Activated CD4-positive, CD25-positive, alpha-beta regulatory T cell (primary cell): ENCODE measurements around the gene RNF138.
"Not testable (repeated sequence)": the region's sequence is repeated elsewhere in the genome, so short reads cannot be mapped to it uniquely, and the experiment has no call there.

Source experiments
- DNase-seq, 4 experiments: peaks; one replicate each; lab custom pipeline; 2025; lab: John Stamatoyannopoulos, UW

Gene RNF138

DNA sequence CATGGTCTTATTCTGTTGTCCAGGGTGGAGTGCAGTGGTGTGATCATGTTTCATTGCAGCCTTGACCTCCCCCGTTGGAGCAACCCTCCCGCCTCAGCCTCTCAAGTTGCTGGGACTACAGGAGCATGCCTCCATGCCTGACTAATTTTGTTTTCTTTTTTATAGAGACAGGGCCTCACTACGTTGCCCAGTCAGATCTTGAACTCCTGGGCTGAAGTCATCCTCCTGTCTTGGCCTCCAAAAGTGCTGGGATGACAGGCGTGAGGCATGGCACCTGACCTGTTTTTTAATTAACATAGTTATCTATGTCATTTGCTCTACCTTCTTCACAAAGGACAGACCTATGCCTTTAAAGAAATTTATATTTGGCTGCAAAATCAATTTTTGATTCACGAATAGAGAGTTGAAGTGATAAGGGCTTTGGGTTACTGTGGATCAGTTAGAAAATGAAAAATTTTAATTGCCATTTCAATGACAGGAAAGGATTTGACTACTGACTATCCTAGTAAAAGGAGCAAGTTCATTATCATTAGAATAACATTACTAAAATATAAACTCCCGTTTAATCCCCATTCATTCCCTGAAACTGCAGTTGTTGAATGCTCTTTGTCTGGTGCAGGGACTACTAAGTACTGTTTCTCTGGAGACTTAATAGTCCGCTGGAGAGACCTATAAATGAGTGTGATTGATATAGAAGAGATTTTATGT lies 3.7 kb downstream of the RNF138 start:
- no peak for DNase-seq

DNA sequence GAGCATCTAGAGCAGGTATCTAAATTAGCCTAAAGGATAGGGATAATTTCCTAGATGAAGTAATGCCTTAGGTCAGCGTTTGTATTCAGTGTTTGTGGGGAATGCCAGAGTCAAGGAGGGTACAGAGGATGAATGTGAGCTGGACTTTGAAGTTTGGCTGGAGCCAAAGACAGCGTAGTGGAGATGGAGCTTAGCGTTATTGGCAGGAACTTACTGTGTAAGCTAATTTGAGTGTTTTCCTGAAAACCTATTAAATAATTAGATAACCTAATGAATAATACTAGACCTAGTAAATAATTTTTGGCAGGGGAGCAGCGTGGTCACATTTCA lies 4.2 kb downstream of the RNF138 start:
- DNase-seq: no peak

DNA sequence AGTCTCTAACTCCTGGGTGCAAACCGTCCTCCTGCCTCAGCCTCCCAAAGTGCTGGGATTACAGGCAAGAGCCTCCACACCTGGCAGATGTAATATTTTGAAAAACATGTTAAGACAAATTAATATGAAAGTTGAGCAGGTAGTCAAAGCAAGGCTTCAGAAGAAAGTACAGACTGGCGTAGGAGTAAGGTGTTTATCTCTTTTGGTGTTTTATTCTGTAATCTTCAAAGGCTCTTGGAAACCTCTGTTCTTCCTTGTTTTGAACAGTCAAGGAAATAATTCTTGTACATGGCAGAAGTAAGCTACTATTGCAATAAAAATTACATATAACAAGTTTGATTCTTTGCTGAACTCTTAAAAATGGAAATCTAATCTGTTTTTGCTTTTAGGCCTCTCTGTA lies 5.3 kb downstream of the RNF138 start:
- no peak for DNase-seq

DNA sequence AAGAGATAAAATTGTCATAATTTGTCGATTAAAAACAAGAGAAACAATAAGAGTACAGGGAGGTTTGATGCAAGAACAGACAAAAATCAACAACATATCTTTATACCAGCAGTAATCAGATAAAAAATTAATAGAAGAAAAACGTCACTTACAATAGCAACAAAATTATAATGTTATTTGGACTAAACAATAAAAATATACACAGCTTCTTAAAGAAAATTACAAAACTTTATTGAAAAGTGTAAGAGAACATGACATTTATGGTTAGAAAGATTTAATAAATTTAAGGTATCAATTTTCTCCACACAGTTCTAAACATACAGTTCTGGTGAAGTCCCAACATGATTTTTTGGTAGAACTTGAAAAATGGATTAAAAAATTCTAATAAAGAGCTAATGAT lies 12.8 kb downstream of the RNF138 start:
- DNase-seq: no peak

DNA sequence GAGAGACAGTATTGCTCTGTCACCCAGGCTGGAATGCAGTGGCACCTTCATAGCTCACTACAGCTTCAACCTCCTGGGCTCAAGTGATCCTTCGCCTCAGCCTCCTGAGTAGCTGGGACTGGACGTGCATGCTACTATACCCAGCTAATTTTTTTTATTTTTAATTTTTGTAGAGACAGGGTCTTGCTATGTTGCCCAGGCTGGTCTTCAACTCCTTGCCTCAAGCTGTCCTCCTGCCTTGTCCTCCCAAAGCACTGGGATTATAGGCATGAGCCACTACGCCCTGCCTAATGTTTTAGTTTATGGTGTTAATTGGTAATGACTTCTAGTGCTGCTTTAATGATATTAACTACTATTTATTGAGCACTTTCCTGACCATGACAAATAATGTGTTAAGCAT lies 18.3 kb downstream of the RNF138 start:
- no peak for DNase-seq

DNA sequence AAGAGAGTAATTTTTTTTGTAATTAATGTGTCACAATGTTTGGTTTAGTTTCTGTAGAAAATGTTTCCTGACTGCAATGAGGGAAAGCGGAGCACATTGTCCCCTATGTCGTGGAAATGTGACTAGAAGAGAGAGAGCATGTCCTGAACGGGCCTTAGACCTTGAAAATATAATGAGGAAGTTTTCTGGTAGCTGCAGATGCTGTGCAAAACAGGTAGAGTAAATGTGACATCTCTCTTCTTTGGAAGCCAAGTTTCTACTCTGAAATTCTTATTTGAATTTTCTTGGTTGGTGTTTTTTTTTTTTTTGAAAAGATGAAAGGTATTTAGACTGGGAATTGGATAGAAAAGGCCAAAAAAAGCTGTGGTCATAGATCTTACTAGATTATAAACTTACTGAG lies 20.0 kb downstream of the RNF138 start:
- no peak for DNase-seq

DNA sequence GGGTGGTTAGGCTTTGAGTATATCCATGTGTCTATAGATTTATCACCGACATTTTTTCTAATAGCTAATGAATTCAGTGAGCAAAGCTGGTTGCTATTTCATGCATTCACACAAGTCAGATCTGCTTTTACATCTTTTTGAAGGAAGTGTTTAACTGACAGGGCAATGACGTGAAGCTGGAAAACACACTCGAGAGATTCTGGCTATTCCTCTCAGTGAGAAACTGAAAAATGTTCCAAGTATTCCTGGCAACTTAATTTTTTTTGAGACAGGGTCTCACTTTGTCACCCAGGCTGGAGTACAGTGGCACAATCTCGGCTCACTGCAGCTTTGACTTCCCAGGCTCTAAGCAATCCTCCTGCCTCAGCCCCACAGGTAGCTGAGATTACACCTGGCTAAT lies 21.2 kb downstream of the RNF138 start:
- no peak for DNase-seq

DNA sequence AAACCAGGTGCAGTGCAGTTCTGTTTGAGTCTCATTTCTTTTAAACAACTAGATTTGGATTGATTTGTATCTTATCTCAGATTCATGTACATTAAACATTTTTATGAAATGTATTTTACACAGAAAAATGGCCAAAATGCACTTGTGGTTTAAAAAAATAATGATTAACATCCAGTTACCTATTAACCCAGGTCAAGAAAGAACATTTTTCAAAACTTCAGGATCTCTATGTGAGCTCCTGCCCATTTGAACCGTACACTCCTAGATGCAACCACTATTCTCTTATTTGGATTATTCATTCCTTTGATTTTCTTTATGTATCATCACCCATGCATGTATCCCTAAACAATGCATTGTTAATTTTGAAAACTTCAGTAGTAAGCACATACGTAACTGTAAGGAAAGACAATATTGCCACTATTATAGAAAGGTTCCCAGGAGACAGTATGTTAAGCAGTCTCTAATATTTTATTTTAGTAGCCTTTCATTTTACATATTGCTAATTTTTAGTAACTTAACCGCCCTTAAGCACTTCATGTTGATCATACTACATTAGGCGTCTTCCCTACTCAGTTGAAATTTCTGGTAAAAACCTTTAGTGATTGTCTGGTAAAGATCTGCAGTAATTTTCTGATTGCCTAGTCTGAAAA lies 22.7 kb downstream of the RNF138 start:
- no peak for DNase-seq

DNA sequence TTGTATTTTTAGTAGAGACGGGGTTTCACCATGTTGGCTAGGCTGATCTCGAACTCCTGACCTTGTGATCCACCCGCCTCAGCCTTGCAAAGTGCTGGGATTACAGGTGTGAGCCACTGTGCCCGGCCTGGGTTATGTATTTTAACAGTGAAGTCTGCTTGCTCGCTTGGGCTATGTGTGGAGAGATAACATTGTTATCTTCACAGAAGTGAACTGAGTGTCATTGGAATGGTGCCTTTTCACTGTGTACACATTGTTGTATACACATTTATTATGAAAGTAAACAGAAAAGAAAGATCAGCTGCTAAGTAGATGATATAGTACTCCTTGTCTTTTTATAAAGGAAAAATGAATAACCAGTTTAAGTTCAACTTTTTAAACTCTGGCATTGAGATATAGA lies 30.4 kb downstream of the RNF138 start:
- no peak for DNase-seq

DNA sequence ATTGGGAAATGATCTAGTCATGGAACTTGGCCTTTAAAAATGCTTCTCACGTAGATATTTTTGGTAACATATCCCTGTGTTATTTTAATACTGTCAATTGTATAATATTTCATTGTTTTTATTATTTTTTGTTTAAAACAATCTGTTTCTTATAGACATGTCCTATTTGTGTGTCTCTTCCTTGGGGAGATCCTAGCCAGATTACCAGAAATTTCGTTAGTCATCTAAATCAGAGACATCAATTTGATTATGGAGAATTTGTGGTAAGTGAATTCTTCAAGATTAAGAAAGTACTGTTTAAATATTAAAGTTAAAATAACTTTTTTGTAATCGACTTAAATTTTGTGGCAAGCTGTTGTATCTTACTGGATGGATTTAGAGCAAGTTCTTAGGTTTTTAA lies 34.9 kb downstream of the RNF138 start:
- DNase-seq: no peak

DNA sequence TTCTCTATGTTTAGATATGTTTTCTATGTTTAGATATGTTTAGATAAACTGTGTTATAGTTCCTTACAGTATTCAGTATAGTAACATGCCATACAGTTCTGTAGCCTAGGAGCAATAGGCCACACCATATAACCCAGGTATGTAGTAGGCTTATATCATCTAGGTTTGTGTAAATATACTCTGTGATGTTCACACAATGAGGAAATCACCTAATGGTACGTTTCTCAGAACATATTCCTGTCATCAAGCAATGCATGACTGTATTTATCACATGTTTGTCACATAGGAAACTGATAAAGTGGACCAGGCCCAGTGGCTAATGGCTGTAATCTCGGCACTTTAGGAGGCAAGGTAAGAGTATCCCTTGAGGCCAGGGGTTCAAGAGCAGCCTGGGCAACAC lies 44.0 kb downstream of the RNF138 start:
- DNase-seq: no peak

DNA sequence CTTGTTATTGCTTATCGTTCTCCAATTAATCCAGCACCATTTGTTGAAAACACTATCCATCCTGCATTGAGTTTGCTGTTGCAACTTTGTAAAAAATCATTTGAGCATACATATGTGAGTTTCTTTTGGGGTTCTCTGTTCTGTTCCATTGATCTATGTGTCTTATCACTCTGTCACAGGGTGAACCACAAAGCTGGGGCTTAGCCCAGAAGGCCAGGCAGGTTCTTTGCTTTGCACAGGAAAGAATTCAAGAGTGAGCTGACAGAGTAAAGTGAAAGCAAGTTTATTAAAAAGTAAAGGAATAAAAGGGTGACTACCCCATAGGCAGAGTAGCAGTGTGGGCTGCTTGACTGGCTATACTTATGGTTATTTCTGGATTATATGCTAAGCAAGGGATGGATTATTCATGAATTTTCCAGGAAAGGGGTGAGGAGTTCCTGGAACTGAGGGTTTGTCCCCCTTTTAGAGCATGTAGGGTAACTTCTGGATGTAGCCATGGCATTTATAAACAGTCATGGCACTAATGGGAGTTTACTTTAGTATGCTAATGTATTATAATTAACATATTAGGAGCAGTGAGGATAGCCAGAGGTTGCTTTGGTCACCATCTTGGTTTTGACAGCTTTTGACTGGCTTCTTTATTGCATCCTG lies 46.8 kb downstream of the RNF138 start:
- no peak for DNase-seq

DNA sequence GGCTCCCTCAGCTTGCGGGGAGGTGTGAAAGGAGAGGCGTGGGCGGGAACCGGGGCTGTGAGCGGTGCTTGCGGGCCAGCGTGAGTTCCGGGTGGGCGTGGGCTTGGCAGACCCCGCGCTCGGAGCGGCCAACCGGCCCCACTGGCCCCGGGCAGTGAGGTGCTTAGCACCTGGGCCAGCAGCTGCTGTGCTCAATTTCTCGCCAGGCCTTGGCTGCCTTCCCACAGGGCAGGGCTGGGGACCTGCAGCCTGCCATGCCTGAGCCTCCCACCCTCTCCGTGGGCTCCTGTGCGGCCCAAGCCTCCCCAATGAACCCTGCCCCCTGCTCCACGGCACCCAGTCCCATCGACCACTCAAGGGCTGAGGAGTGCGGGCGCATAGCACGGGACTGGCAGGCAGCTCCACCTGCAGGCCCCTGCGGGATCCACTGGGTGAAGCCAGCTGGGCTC lies 48.2 kb downstream of the RNF138 start:
- DNase-seq: no peak

DNA sequence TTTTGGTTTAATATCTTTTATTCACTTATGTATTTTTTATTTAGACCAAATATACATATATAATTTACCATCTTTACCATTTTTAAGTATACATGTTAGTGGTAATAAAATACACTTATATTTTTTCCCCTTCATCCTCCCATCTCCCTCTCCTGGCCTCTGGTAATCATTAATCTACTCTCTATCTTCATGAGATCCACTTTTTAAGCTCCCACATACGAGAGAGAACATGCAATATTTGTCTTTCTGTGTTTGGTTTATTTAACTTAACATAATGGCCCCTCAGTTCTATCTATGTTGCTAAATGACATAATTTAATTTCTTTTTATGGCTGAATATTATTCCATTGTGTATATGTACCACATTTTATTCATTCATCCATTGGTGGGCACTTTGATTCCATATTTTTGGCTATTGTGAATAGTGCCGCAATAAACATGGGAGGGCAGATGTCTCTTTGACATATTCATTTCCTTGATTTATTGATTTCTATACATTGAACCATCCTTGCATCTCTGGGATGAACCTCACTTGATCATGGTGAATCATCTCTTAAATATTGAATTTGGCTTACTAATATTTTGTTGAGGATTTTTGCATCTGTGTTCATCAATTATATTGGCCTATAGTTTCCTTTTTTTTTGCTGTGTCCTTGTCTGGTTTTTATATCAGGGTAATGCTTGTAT lies 56.7 kb downstream of the RNF138 start:
- no peak for DNase-seq

DNA sequence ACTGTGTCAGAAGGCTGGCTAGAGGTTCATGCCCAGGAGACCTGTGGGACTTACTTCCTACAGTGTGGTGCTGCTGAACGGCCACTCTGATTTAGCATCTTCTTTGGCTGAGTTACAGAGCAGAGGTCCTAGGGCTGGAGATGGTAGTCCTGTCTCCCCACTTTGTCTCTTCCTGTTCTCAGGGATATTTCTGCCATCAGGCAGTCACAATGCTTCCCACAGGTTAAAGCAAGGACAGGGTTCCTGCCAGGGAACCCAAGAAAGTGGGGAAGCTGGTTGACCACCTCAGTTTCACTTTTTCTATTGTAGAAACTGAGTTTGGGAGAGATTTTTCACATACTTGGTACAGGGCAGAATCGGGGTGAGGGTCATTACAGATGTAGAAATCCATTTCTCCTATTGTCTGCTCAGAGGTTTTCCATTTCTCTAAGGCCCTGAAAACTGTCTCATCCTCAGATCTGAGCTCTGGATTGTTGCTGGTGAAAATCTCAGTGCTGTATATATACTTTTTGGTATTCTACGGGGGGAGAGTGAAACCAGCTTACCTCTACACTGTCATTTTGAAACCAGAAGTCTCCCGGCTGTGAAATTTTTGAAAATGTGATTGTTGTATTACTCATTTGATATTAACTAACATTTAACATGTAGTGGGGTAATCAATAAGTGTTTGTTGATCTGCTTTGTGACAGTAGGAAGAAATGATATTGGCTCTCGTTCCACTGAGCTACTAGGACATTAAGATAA lies 61.2 kb downstream of the RNF138 start:
- no peak for DNase-seq

DNA sequence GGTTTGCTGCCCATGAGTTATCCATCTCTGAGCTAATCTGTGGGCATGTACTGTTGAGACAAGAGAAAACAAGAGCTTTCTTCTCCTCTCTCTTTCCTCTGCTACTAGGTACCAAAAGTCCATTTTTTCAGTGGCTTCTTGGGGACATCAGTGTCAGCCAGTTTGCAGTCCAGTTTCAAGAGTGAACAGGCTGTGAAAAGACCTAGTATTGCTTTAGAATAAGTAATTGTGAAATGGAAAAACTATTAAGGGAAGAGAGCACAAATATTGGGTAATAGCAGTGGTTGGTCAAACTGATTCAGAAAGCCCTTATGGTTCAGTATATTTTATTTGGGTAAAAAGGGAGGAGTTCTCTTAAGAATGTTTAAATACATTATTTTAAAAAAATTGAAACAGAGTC lies 65.2 kb downstream of the RNF138 start:
- no peak for DNase-seq

DNA sequence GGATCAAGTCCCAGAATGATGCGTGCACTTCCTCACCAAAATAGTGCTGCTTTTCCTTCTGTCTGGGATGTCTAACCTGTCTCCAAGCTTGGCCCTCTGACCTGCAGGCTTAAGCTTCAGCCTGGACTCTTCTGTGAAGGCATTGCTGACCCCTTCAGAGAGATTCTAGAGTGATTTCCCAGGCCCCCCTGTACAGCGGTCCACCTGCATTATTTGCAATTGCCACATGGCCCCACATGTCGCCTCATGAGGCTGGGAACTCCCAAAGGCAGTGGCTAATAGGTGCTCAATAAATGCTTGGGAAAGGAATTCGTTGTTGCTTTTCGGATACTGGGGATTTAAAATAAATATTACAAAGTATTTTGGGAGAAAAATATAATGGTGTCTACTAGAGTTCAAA lies 65.9 kb downstream of the RNF138 start:
- no peak for DNase-seq

DNA sequence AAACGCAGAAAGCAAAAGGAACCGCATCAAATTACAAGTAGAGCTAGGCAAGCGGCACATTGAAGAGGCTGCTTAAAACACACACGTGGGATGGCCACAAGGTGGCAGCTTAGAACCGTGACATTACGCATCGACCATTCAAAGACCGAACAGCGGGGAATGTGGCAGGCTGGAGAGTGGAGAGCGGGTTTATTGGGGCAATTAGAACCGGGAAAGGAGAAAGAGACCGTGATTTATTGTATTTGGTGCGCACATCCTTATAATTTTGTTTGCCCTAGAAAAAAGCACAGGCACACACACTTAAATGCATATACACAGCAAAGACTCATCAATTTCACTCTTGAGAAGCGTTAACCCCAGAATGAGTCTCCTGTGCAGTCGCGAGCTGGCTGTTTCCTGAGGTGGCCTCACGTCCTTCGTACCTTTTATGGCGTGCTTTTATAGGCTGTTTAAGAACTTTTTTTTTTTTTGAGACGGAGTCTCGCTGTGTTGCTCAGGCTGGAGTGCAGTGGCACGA lies 66.5 kb downstream of the RNF138 start:
- peak; percentile 17 to 48 (median 38) for DNase-seq

DNA sequence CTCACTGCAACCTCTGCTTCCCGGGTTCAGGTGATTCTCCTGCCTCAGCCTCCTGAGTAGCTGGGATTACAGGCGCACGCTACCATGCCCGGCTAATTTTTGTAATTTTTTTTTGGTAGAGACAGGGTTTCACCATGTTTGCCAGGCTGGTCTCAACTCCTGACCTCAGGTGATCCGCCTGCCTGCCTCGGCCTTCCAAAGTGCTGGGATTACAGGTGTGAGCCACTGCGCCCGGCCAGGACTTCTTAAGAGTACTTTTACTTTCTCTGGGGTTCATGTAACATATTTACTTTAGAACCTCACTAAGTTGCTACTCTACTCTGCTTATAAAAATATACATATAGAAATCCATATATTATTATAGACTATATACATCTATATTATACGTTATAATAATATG lies 67.0 kb downstream of the RNF138 start:
- not testable (repeated sequence) for DNase-seq

DNA sequence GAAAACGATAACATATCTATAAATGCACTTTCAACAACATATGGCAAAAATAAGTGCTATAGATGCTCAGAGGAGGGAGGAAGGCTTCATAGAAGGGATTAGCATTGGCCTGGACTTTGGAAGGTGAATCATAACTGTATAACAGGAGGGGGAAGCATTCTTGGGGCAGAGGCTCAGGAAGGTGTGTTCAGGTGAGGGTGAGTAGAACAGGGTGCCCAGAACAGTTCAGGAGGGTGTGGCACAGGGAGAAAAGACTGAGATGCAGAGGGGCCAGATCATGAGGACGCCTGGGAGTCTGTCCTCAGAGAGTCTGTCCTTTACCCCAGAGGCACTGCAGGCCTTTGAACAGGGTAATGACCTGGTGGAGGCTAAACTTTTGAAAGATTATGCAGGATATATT lies 68.9 kb downstream of the RNF138 start:
- DNase-seq: no peak

DNA sequence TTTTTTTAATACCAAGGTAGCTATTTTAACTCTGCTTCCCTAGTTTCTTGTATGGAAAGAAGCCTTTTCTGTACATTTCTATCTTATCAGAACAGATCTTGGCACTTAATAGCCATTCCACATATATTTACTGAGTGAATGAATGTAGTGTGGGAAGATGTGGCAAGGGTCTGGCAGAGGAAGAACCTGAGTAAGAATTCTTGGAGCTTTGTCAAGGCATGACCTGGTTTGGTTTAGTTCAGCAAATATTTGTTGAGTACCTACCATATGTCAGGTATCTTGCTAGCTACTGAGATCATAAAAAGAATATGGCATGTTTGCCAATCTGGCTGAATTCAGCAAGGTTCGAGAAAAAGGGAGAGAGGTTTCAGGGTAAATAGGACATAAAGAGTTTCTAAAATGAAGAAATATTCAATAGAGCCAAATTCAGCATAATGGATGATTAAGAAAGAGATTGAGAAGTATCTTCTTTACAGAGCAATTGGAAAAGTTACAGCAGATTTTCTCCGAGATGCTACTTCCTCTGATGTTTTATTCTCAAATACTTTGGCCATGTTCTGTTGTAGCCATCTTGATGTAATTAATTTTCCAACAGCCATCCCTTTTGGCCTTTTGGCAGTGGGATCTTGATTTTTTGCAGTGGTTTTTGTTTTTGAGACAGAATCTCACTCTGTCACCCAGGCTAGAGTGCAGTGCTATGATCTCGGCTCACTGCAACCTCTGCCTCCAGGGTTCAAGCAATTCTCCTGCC lies 76.5 kb downstream of the RNF138 start:
- no peak for DNase-seq
